ENCODE results near the gene PAN3. TPM values are rescaled to one million over a fixed set of nuclear protein-coding genes. Genes with fewer than 3 reads are reported as not detected.

PAN3 gene
- total RNA-seq, 1 donor from 2014 or later = 36.1 TPM

- Histone ChIP-seq H3K4me1 (no peaks in the 10 kb centered on the region), H3K9me3 (no peaks in the 10 kb centered on the region), H3K4me3 (no peak overlapping the region), H3K27me3 (no peaks in the 10 kb centered on the region), H3K27ac (no peak overlapping the region), H3K36me3 (peaks cover 0 to 13% of the 10 kb centered on the region in 2 donors)
- DNase-seq (ENCODE audit: extremely low spot score in 2 of 2) = no peak
- TF ChIP-seq POLR2AphosphoS5 (IDR thresholded peaks at IDR 0.05; ENCODE audit: insufficient read depth in 1 of 2, low read depth in 1 of 2) = no peak
- no peak for TF ChIP-seq CTCF (IDR thresholded peaks at IDR 0.05)
- no peak for TF ChIP-seq POLR2A (IDR thresholded peaks at IDR 0.05)
- intact Hi-C loops (cut with DNase I) = no loop called here
These were observed 119.0 kb downstream of the PAN3 start for GRCh38 chr13:28257305-28257704.

GRCh38 chr13:28258417-28258816 lies 120.1 kb downstream of the PAN3 start:
- intact Hi-C loops (cut with DNase I) = no loop called here
- TF ChIP-seq POLR2A (IDR thresholded peaks at IDR 0.05) (no peak), POLR2AphosphoS5 (IDR thresholded peaks at IDR 0.05; ENCODE audit: insufficient read depth in 1 of 2, low read depth in 1 of 2) (no peak), CTCF (IDR thresholded peaks at IDR 0.05) (no peak)
- DNase-seq (ENCODE audit: extremely low spot score in 2 of 2) = no peak
- H3K4me3 ChIP-seq = no peak overlapping the region
- no peak overlapping the region for H3K27ac ChIP-seq
- H3K9me3 ChIP-seq = no peaks in the 10 kb centered on the region
- H3K4me1 ChIP-seq = no peaks in the 10 kb centered on the region
- peaks cover 0 to 18% of the 10 kb centered on the region in 2 donors for H3K36me3 ChIP-seq
- no peaks in the 10 kb centered on the region for H3K27me3 ChIP-seq

- intact Hi-C loops (cut with DNase I) = no loop called here
- no peaks in the 10 kb centered on the region for H3K27me3 ChIP-seq
- H3K9me3 ChIP-seq = no peaks in the 10 kb centered on the region
- no peak overlapping the region for H3K4me3 ChIP-seq
- H3K4me1 ChIP-seq = no peaks in the 10 kb centered on the region
- H3K36me3 ChIP-seq = peaks cover 0 to 47% of the 10 kb centered on the region in 2 donors
- no peak for DNase-seq (ENCODE audit: extremely low spot score in 2 of 2)
- TF ChIP-seq POLR2AphosphoS5 (IDR thresholded peaks at IDR 0.05; ENCODE audit: insufficient read depth in 1 of 2, low read depth in 1 of 2) (no peak), CTCF (IDR thresholded peaks at IDR 0.05) (no peak), POLR2A (IDR thresholded peaks at IDR 0.05) (no peak)
- no peak overlapping the region for H3K27ac ChIP-seq
These were observed 129.2 kb downstream of the PAN3 start for GRCh38 chr13:28267497-28267896.

GRCh38 chr13:28268800-28269223 lies 130.5 kb downstream of the PAN3 start:
- DNase-seq (ENCODE audit: extremely low spot score in 2 of 2) = no peak
- Histone ChIP-seq H3K27ac (no peak overlapping the region), H3K4me3 (no peak overlapping the region), H3K9me3 (no peaks in the 10 kb centered on the region), H3K4me1 (no peaks in the 10 kb centered on the region), H3K27me3 (no peaks in the 10 kb centered on the region), H3K36me3 (peaks cover 0 to 51% of the 10 kb centered on the region in 2 donors)
- intact Hi-C loops (cut with DNase I) = no loop called here
- TF ChIP-seq POLR2AphosphoS5 (IDR thresholded peaks at IDR 0.05; ENCODE audit: insufficient read depth in 1 of 2, low read depth in 1 of 2) (no peak), CTCF (IDR thresholded peaks at IDR 0.05) (no peak), POLR2A (IDR thresholded peaks at IDR 0.05) (no peak)

GRCh38 chr13:28271056-28271840 lies 132.9 kb downstream of the PAN3 start:
- Histone ChIP-seq H3K27me3 (no peaks in the 10 kb centered on the region), H3K27ac (no peak overlapping the region), H3K4me3 (no peak overlapping the region), H3K36me3 (peaks cover 0 to 48% of the 10 kb centered on the region in 2 donors), H3K4me1 (no peaks in the 10 kb centered on the region), H3K9me3 (no peaks in the 10 kb centered on the region)
- TF ChIP-seq POLR2AphosphoS5 (IDR thresholded peaks at IDR 0.05; ENCODE audit: insufficient read depth in 1 of 2, low read depth in 1 of 2) (no peak), POLR2A (IDR thresholded peaks at IDR 0.05) (no peak), CTCF (IDR thresholded peaks at IDR 0.05) (no peak)
- no peak for DNase-seq (ENCODE audit: extremely low spot score in 2 of 2)
- intact Hi-C loops (cut with DNase I) = no loop called here
